SU-DHL-6 (cell line): Measurements from ENCODE around the gene PHACTR3.

Experiments used
- CTCF ChIP-seq: fragments of 200-600 bp; sonication (generic); IDR thresholded peaks from one replicate; pipeline ENCODE4 v1.5.1; 2017; ENCODE audit warnings: antibody characterized with exemption, mild to moderate bottlenecking, low read length, moderate library complexity; ENCODE audit not compliant: insufficient read depth, poor library complexity, severe bottlenecking
- EZH2phosphoT487 ChIP-seq: fragments of 200-600 bp; sonication (generic), shearing (Covaris generic); conservative IDR thresholded peaks from 2 replicates; pipeline ENCODE4 v1.6.1; 2018; ENCODE audit warnings: mild to moderate bottlenecking, antibody characterized with exemption, low read length, moderate library complexity, mixed read lengths

- no peak for TF ChIP-seq CTCF
- TF ChIP-seq EZH2phosphoT487: no peak
Observed at GRCh38 chr20:59730722-59731121, 126.4 kb downstream of the PHACTR3 start.
